GM21576 (cell line): Measurements from ENCODE around the gene EPHA10.
A peak's percentile ranks its signal among the peaks of the same experiment; 100 is the strongest.
"Not testable (repeated sequence)": the region's sequence is repeated elsewhere in the genome, so short reads cannot be mapped to it uniquely, and the experiment has no call there.

ENCODE experiments used
- ATAC-seq: cut with Tn5 transposase; IDR thresholded peaks from one replicate; pipeline ENCODE4 v1.9.1; 2021; ENCODE audit warnings: mild to moderate bottlenecking, moderate library complexity; ENCODE audit not compliant: unreplicated experiment

The EPHA10 gene

GRCh38 chr1:37717631-37718030, 47.3 kb downstream of the EPHA10 start:
- ATAC-seq = no peak

GRCh38 chr1:37716321-37716720, 48.6 kb downstream of the EPHA10 start:
- no peak for ATAC-seq

GRCh38 chr1:37714689-37715088, 50.2 kb downstream of the EPHA10 start:
- no peak for ATAC-seq

- ATAC-seq = no peak
Observed at GRCh38 chr1:37714226-37714625, 50.7 kb downstream of the EPHA10 start.

GRCh38 chr1:37708471-37708870, 56.4 kb downstream of the EPHA10 start:
- ATAC-seq = no peak

- no peak for ATAC-seq
Observed at GRCh38 chr1:37705399-37705798, 59.5 kb downstream of the EPHA10 start.

GRCh38 chr1:37704966-37705365, 60.0 kb downstream of the EPHA10 start:
- ATAC-seq = no peak

- ATAC-seq = no peak
Observed at GRCh38 chr1:37703061-37703460, 61.9 kb downstream of the EPHA10 start.

- ATAC-seq = no peak
Observed at GRCh38 chr1:37701051-37701450, 63.9 kb downstream of the EPHA10 start.

GRCh38 chr1:37699147-37699546, 65.8 kb downstream of the EPHA10 start:
- ATAC-seq = no peak

- no peak for ATAC-seq
Observed at GRCh38 chr1:37697737-37698136, 67.2 kb downstream of the EPHA10 start.

GRCh38 chr1:37697090-37697489, 67.8 kb downstream of the EPHA10 start:
- ATAC-seq = no peak

GRCh38 chr1:37692834-37693175, 72.1 kb downstream of the EPHA10 start:
- ATAC-seq = no peak

- peak; percentile 74 for ATAC-seq
Observed at GRCh38 chr1:37692078-37692833, 72.7 kb downstream of the EPHA10 start, which contains the start of gene CDCA8. Gene CDCA8 (plus strand): TSS chr1:37692516. CDS start chr1:37692691, 175 bp downstream.

GRCh38 chr1:37691497-37692077, 73.3 kb downstream of the EPHA10 start:
- ATAC-seq = peak; percentile 5

GRCh38 chr1:37688926-37689325, 76.0 kb downstream of the EPHA10 start:
- no peak for ATAC-seq

- ATAC-seq = not testable (repeated sequence)
Observed at GRCh38 chr1:37687764-37688163, 77.2 kb downstream of the EPHA10 start.

GRCh38 chr1:37685722-37686121, 79.2 kb downstream of the EPHA10 start:
- ATAC-seq = no peak

GRCh38 chr1:37684182-37684581, 80.7 kb downstream of the EPHA10 start:
- not testable (repeated sequence) for ATAC-seq

- ATAC-seq = no peak
Observed at GRCh38 chr1:37682334-37682987, 82.5 kb downstream of the EPHA10 start.

GRCh38 chr1:37680933-37681332, 84.0 kb downstream of the EPHA10 start:
- ATAC-seq = no peak

- no peak for ATAC-seq
Observed at GRCh38 chr1:37677808-37678207, 87.1 kb downstream of the EPHA10 start.
